HEK293T (cell line): ENCODE data around the gene ANOS1.

Source experiments
- BHLHE40 ChIP-seq: fragments of 450-650 bp; IDR thresholded peaks from 2 replicates; pipeline ENCODE4 v1.6.1; 2016; ENCODE audit warnings: mild to moderate bottlenecking, moderate library complexity, borderline replicate concordance
- FOXM1 ChIP-seq: fragments of 450-650 bp; IDR thresholded peaks from 2 replicates; pipeline ENCODE4 v1.6.1; 2017; ENCODE audit warnings: mild to moderate bottlenecking, borderline replicate concordance
- NFRKB ChIP-seq: fragments of 450-650 bp; IDR thresholded peaks from 2 replicates; pipeline ENCODE4 v1.6.1; 2016; ENCODE audit warnings: mild to moderate bottlenecking, moderate library complexity

- TF ChIP-seq NFRKB: no peak
- no peak for TF ChIP-seq FOXM1
- no peak for TF ChIP-seq BHLHE40
Observed at GRCh38 chrX:8636497-8636896, 95.4 kb downstream of the ANOS1 start.
